Activated T-cell treated with anti-CD3 and anti-CD28 coated beads for 48 hours (primary cell): Measurements from ENCODE around the gene ATG4C.
"Not testable (repeated sequence)": the region's sequence is repeated elsewhere in the genome, so short reads cannot be mapped to it uniquely, and the experiment has no call there.

Experiments used
- DNase-seq: peaks from one replicate; pipeline ENCODE4 v3.0.0-alpha.2; 2020; ENCODE audit warnings: low read depth

ATG4C gene

GRCh38 chr1:62774971-62775595 lies 8.8 kb upstream of the ATG4C start:
- DNase-seq = no peak

- no peak for DNase-seq
Observed at GRCh38 chr1:62778208-62778607, 5.7 kb upstream of the ATG4C start.

DNA sequence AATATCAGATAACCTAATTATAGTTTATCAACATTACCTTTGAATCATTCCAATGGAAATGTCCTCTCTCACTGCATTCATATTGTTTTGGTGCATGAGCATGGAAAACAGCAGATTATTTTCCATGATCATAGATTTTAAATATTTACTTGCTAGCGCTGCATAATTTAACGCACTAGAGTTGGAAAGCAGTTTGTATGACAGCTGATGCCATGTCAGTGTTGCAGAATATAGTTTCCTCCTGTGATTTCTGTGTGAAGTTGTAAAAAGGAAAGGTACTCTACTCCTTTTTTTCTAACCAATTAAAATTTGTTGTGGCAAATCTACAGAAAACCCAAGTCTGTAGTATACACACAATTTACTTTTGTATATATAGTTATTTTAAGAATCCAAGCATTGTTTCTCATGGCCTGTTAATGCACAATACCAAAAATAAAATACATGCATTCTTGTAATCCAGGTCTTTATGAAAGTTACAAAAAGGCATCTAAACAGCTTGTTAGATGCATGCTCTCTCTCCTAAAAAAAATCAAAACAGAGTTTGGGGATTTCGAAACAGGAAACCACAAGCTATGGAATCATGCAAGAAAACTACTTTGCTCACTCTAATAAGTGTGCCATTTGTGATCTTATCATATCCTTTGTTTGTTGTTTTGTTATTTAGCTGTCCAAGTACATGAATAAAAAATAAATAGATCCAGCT lies 1.9 kb upstream of the ATG4C start:
- DNase-seq = no peak

DNA sequence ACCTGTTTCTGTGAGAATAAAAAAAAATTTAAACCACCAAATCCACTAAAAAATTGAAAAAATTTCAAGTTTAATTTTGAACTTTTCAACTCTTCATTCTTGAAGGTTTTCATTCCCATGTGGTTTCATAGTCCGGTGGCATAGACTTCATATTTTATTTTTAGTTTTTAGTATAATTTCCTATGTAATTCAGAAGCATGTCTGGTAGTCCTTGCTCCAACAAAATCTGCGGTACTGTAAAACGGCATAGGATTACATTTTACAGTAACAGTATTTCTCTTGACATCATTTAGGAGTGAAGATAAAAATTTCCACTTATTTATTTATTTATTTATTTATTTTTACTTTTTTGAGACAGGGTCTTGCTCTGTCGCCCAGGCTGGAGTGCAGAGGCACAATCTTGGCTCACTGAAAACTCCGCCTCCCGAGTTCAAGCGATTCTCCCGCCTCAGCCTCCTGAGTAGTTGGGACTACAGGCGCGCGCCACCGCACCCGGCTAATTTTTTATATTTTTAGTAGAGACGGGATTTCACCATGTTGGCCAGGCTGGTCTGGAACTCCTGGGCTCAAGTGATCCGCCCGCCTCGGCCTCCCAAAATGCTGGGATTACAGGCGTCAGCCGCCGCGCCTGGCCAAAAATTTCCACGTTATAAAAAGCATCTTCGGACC lies 1.3 kb upstream of the ATG4C start:
- DNase-seq = not testable (repeated sequence)

DNA sequence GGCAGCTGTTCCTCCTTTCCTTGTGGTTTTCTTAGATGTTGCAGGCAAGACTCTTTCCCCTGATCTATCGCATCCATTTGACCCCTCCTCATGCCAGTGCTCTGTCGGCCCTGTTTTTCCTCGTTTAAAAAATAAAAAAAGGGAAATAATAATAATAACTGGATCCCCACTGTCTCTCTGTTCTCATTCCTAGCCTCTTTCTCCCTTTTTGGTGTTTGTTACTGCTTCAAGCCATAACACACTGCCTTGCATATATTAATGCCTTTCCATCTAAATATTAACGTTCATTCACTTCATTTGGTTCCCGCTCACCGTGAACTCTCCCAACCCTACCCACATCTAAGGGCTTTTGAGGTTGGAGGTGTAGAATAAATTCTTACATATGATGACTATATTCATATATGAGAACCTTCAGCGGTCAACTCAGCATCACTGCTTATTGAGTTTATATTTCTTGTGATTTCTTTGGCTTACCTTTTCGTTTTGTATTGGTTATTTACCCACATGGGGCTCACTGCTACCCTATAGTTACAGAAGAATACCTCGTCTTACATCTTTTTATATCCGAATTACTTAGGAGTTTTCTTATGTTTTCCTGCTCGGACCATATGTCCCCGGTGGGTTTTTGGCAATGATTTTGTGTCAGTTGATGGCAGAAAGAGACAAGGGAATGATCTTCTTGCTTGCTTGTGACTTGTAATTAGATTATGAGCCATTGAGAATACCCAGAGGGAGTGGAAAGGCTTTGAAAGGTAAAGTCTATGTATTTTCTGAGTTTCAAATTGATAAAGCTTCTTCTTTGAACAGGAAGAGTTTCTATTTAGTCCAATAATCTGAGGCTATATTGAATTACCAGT lies 805 bp downstream of the ATG4C start:
- no peak for DNase-seq

GRCh38 chr1:62790716-62791115 lies 6.8 kb downstream of the ATG4C start:
- no peak for DNase-seq

- DNase-seq = no peak
Observed at GRCh38 chr1:62794053-62794452, 10.1 kb downstream of the ATG4C start.

DNA sequence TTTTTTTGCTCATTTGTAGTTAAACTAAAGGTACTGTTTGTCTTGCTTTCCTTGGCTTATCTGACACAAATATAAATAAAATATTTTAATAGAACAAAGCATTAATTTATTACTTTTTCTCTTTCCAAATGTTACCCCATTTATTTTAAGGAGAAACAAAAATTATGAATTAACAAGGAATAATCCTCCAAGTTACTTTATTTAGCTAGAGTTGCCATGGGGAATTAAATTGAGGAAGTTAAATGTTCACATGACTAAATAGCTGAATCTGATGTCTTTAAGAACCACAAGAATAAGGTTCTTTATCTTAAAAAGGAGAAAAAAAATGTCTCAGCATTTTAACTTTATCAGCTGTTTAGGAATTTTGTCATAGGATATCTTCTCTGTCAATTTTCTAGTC lies 12.3 kb downstream of the ATG4C start:
- no peak for DNase-seq

GRCh38 chr1:62799688-62800087 lies 15.8 kb downstream of the ATG4C start:
- DNase-seq = no peak

DNA sequence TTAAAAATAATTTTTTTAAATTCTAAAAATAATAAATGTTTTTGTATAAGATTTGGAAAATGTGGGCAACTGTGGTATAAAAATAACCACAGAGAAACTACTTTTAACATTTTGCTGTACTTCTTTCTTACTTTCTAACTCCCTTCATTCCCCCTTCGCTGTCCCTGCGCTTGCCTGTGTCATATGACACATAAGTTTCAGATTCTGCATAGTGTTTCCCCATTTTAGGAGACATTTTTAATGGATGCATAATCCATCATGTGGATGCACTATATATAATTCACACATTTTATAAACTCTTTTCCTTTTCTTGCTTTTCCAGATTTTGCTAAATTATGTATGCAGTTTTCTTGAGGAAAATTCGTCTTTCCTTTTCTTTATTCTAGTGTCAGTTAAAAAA lies 16.3 kb downstream of the ATG4C start:
- DNase-seq = no peak

GRCh38 chr1:62800825-62801306 lies 16.9 kb downstream of the ATG4C start:
- DNase-seq = no peak

DNA sequence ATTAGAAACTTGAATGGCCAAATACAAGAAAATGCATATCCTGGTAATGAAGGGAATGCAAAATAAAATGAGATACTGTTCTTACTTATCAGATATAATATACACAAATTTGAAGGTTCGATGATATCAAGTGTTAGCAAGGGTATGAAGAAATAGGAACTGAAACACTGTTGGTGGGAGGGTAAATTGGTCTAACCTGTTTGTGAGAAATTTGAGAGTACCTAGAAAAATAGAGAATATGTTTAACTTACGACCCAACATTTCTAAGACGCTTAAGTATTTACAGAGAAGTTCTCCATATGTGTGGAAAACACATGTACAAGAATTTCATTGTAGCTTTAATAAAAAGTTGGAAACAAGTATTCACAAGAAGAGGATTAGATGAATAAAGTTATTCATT lies 25.9 kb downstream of the ATG4C start:
- DNase-seq = no peak

DNA sequence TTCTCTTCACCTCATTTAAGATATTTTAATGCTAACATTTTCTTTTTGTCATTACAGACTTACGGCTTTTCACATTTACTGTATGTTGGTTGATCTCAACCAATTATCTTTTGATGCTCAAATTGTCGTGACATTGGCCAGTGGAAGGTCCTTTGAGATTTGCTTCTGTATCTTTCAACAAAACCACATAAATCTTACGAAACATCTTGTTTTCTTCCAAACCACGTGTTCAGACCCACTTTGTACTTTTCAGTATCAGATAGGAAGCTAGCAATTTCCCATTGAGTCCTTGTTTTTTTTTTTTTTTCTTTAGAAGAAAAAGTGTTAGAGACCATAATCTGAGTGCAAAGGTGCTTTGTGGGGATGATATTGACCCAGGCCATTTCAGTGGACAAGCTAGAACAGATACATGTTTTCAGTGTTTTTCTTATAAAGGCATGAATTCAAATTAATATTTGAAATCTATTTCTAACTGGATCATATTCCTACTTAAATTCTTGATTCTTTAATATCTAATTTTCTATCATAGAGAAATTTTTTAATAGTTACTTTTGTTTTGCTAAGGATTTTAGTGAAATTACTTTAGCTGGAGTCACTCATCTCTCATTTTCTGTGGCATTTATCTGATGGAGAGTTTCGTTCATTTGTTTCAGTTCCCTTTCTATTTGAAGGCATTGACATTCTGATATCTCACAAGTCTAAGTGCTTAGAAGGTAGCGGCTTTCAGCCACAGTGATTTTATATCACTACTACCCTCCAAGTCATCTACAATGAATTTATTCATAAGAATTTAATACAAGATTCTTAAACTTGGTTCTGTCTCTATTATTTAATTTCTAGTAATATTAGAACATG lies 26.7 kb downstream of the ATG4C start:
- DNase-seq = no peak

- DNase-seq = no peak
Observed at GRCh38 chr1:62823556-62823955, 39.6 kb downstream of the ATG4C start.

GRCh38 chr1:62826901-62827300 lies 43.0 kb downstream of the ATG4C start:
- DNase-seq = no peak

GRCh38 chr1:62827786-62828185 lies 43.9 kb downstream of the ATG4C start:
- not testable (repeated sequence) for DNase-seq

DNA sequence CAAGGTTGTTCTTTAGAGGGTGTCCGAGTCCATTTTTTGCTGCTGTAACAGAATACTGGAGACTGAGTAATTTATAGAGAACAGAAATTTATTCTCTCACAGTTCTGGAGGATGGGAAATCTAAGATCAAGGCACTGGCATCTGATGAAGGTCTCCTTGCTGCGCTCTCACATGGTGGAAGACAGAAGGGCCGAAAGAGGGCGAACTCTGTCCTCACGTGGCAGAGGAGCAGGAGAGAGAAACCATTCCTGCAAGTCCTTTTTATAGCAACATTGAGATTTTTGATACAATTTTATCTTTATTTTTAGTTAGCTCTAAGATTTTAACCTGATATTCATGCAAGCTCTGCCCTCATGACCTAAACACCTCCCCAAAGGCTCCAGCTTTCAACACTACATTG lies 48.3 kb downstream of the ATG4C start:
- no peak for DNase-seq

GRCh38 chr1:62833529-62833928 lies 49.6 kb downstream of the ATG4C start:
- DNase-seq = no peak

DNA sequence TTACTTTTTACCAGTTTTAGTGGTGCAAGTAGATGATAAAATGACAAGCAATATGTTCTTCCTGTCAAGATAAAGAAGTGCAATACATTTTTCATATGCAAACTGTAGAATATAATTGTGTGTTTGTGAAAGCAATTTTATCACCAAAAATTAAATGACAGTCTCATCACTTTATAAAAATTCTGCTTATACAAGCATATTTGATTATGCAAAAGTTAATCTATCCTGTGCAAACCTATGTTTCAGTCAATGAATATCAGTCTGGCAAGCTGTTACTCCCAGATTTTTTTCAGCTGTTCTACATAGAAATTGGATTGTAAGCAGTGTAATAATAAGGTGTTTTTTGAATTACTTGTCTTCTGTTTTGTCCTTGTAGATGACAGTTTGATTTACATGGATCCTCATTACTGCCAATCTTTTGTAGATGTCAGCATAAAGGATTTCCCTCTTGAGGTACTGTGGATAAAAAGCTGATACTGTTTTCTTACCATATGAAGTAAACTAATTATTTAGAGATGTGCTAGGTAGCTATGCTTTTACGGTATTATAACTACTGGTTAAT lies 50.5 kb downstream of the ATG4C start:
- DNase-seq = no peak

- DNase-seq = no peak
Observed at GRCh38 chr1:62836856-62837540, 53.1 kb downstream of the ATG4C start.
